ENCODE measurements around the gene CIC. TPM values are rescaled to one million over a fixed set of nuclear protein-coding genes. Genes with fewer than 3 reads are reported as not detected.

The CIC gene
- total RNA-seq, 1 experiment from 2014 or later: 67.9 TPM

GRCh38 chr19:42233106-42233505 is 35.9 kb upstream of the CIC start:
- TF ChIP-seq CTCF (IDR thresholded peaks at IDR 0.05; ENCODE audit: unreplicated experiment): no peak
- no peaks in the 10 kb centered on the region for H3K4me1 Mint-ChIP-seq (ENCODE audit: insufficient read depth, unreplicated experiment)

GRCh38 chr19:42233678-42234292 is 35.3 kb upstream of the CIC start:
- no peaks in the 10 kb centered on the region for H3K27me3 Mint-ChIP-seq (ENCODE audit: insufficient read depth, unreplicated experiment)
- POLR2A ChIA-PET: interaction anchor here (0.6 to 1.3 kb wide), 6 partner anchors 8 to 373 kb away, joined by 3 to 7 read pairs (median 3); partner anchors contain the start of gene GSK3A
- H3K9me3 Mint-ChIP-seq (ENCODE audit: unreplicated experiment): no peaks in the 10 kb centered on the region
- H3K27ac Mint-ChIP-seq (ENCODE audit: low read depth, unreplicated experiment): peak overlapping the region; percentile 66
- CTCF ChIA-PET: interaction anchor here (0.6 to 2.0 kb wide), 5 partner anchors 11 to 98 kb away, joined by 3 to 7 read pairs (median 4); no protein-coding TSS in a partner anchor
- intact Hi-C loops (cut with micrococcal nuclease): no loop called here
- H3K4me3 Mint-ChIP-seq (ENCODE audit: unreplicated experiment): no peak overlapping the region
- DNase-seq (ENCODE audit: unreplicated experiment): no peak
- TF ChIP-seq CTCF (IDR thresholded peaks at IDR 0.05; ENCODE audit: unreplicated experiment): no peak
- peaks cover 84% of the 10 kb centered on the region for H3K36me3 Mint-ChIP-seq (ENCODE audit: insufficient read depth, unreplicated experiment)
- no TSS peak for BruUV-seq (replicated peaks)
- no peaks in the 10 kb centered on the region for H3K4me1 Mint-ChIP-seq (ENCODE audit: insufficient read depth, unreplicated experiment)

More at GRCh38 chr19:42233106-42233505, 35.9 kb upstream of the CIC start:
- ChIA-PET POLR2A (interaction anchor here (0.9 kb wide), 1 partner anchor 10 kb away, joined by 3 read pairs; the partner anchor contains the start of gene GSK3A), CTCF (interaction anchor here (1.4 to 2.0 kb wide), 2 partner anchors 12 to 124 kb away, joined by 5 to 6 read pairs; no protein-coding TSS in a partner anchor)
- H3K27me3 Mint-ChIP-seq (ENCODE audit: insufficient read depth, unreplicated experiment): no peaks in the 10 kb centered on the region
- no peaks in the 10 kb centered on the region for H3K9me3 Mint-ChIP-seq (ENCODE audit: unreplicated experiment)
- H3K27ac Mint-ChIP-seq (ENCODE audit: low read depth, unreplicated experiment): peak overlapping the region; percentile 66
- DNase-seq (ENCODE audit: unreplicated experiment): no peak
- intact Hi-C loops (cut with micrococcal nuclease): no loop called here
- no peak overlapping the region for H3K4me3 Mint-ChIP-seq (ENCODE audit: unreplicated experiment)
- H3K36me3 Mint-ChIP-seq (ENCODE audit: insufficient read depth, unreplicated experiment): peaks cover 83% of the 10 kb centered on the region
- no TSS peak for BruUV-seq (replicated peaks)

GRCh38 chr19:42234364-42234763 is 34.7 kb upstream of the CIC start:
- peaks cover 4% of the 10 kb centered on the region for H3K4me1 Mint-ChIP-seq (ENCODE audit: insufficient read depth, unreplicated experiment)
- H3K9me3 Mint-ChIP-seq (ENCODE audit: unreplicated experiment): no peaks in the 10 kb centered on the region
- DNase-seq (ENCODE audit: unreplicated experiment): no peak
- no peak overlapping the region for H3K27ac Mint-ChIP-seq (ENCODE audit: low read depth, unreplicated experiment)
- peaks cover 86% of the 10 kb centered on the region for H3K36me3 Mint-ChIP-seq (ENCODE audit: insufficient read depth, unreplicated experiment)
- ChIA-PET CTCF (interaction anchor here (0.6 to 2.0 kb wide), 8 partner anchors 10 to 132 kb away, joined by 3 to 7 read pairs (median 4); partner anchors contain the start of gene POU2F2), POLR2A (interaction anchor here (0.6 to 1.3 kb wide), 6 partner anchors 9 to 373 kb away, joined by 3 to 7 read pairs (median 4); no protein-coding TSS in a partner anchor)
- no TSS peak for BruUV-seq (replicated peaks)
- H3K4me3 Mint-ChIP-seq (ENCODE audit: unreplicated experiment): no peak overlapping the region
- no peak for TF ChIP-seq CTCF (IDR thresholded peaks at IDR 0.05; ENCODE audit: unreplicated experiment)
- intact Hi-C loops (cut with micrococcal nuclease): no loop called here
- no peaks in the 10 kb centered on the region for H3K27me3 Mint-ChIP-seq (ENCODE audit: insufficient read depth, unreplicated experiment)

GRCh38 chr19:42235181-42235580 is 33.9 kb upstream of the CIC start:
- Mint-ChIP-seq H3K36me3 (ENCODE audit: insufficient read depth, unreplicated experiment) (peaks cover 84% of the 10 kb centered on the region), H3K4me3 (ENCODE audit: unreplicated experiment) (no peak overlapping the region), H3K27me3 (ENCODE audit: insufficient read depth, unreplicated experiment) (no peaks in the 10 kb centered on the region), H3K27ac (ENCODE audit: low read depth, unreplicated experiment) (no peak overlapping the region), H3K9me3 (ENCODE audit: unreplicated experiment) (no peaks in the 10 kb centered on the region), H3K4me1 (ENCODE audit: insufficient read depth, unreplicated experiment) (peaks cover 12% of the 10 kb centered on the region)
- ChIA-PET POLR2A (interaction anchor here (0.6 to 1.3 kb wide), 4 partner anchors 10 to 126 kb away, joined by 3 to 5 read pairs (median 3); no protein-coding TSS in a partner anchor), CTCF (interaction anchor here (0.8 to 1.5 kb wide), 5 partner anchors 9 to 132 kb away, joined by 3 to 4 read pairs (median 4); partner anchors contain the start of gene POU2F2)
- BruUV-seq (replicated peaks): no TSS peak
- no peak for TF ChIP-seq CTCF (IDR thresholded peaks at IDR 0.05; ENCODE audit: unreplicated experiment)
- DNase-seq (ENCODE audit: unreplicated experiment): no peak
- intact Hi-C loops (cut with micrococcal nuclease): no loop called here
